PC-9 (cell line): ENCODE results near the gene TEC. TPM values are rescaled to one million over a fixed set of nuclear protein-coding genes. Genes with fewer than 3 reads are reported as not detected.
"Not testable (repeated sequence)": the region's sequence is repeated elsewhere in the genome, so short reads cannot be mapped to it uniquely, and the experiment has no call there.

ENCODE experiments used
- BruUV-seq: library from RNA; stranded (reverse); fragments of 400-500 nt; replicated peaks from 2 replicates; lab custom pipeline; 2021; lab: Mats Ljungman, UMichigan
- CTCF ChIA-PET: fragments of 300-600 bp; sonication (Branson Sonifier 250); formaldehyde crosslinking; loops from one replicate; lab custom pipeline; 2022; ENCODE audit warnings: antibody characterized with exemption; lab: Charles Lee
- POLR2A ChIA-PET: fragments of 300-600 bp; sonication (Branson Sonifier 250); formaldehyde crosslinking; loops from one replicate; lab custom pipeline; 2022; ENCODE audit warnings: antibody characterized with exemption; ENCODE audit not compliant: unreplicated experiment; lab: Charles Lee
- DNase-seq, 2 experiments: peaks; one replicate each; pipeline versions ENCODE4 v3.0.0 to v3.0.0-alpha.2; 2015 to 2022; ENCODE audit warnings: mixed read lengths in 1 of 2
- H2AFZ ChIP-seq: fragments of 200-600 bp; sonication (generic); 2 replicates; pipeline ENCODE4 v1.8.1; 2017; ENCODE audit warnings: antibody characterized with exemption
- H3F3A ChIP-seq: fragments of 200-600 bp; sonication (generic); 2 replicates; pipeline ENCODE4 v1.8.1; 2017; ENCODE audit warnings: antibody characterized with exemption, mild to moderate bottlenecking, low read depth; ENCODE audit not compliant: insufficient read depth
- H3K27ac ChIP-seq: fragments of 200-600 bp; sonication (generic); 2 replicates; pipeline ENCODE4 v1.6.1; 2016; ENCODE audit warnings: mixed run types
- H3K27me3 ChIP-seq: fragments of 200-600 bp; sonication (generic); 2 replicates; pipeline ENCODE4 v1.6.1; 2016; ENCODE audit warnings: low read depth, mixed run types; ENCODE audit not compliant: insufficient read depth
- H3K36me3 ChIP-seq: fragments of 200-600 bp; sonication (generic); 2 replicates; pipeline ENCODE4 v1.6.1; 2016; ENCODE audit warnings: low read depth, mixed run types
- H3K4me1 ChIP-seq: fragments of 200-600 bp; sonication (generic); replicated peaks from 2 replicates; pipeline ENCODE4 v1.6.1; 2016; ENCODE audit warnings: mixed run types; ENCODE audit not compliant: insufficient read depth
- H3K4me2 ChIP-seq: fragments of 200-600 bp; sonication (generic); 2 replicates; pipeline ENCODE4 v1.6.1; 2017; ENCODE audit warnings: mixed run types
- H3K4me3 ChIP-seq: fragments of 200-600 bp; sonication (generic); 2 replicates; pipeline ENCODE4 v1.6.1; 2016; ENCODE audit warnings: mixed run types
- H3K79me2 ChIP-seq: fragments of 200-600 bp; sonication (generic); 2 replicates; pipeline ENCODE4 v1.6.1; 2017; ENCODE audit warnings: low read depth, mixed run types
- H3K9me2 ChIP-seq: fragments of 200-600 bp; sonication (generic); 2 replicates; pipeline ENCODE4 v1.8.1; 2017; ENCODE audit warnings: mild to moderate bottlenecking; ENCODE audit not compliant: insufficient read depth
- H3K9me3 ChIP-seq: fragments of 200-600 bp; sonication (generic); 2 replicates; pipeline ENCODE4 v1.8.1; 2016; ENCODE audit warnings: low read depth; ENCODE audit not compliant: insufficient read depth
- H4K20me1 ChIP-seq: fragments of 200-600 bp; sonication (generic); 2 replicates; pipeline ENCODE4 v1.8.1; 2017; ENCODE audit not compliant: insufficient read depth
- CTCF ChIP-seq: fragments of 200-600 bp; sonication (generic); conservative IDR thresholded peaks from 2 replicates; pipeline ENCODE4 v1.6.1; 2017; ENCODE audit warnings: mixed run types, antibody characterized with exemption, mild to moderate bottlenecking, moderate library complexity
- EZH2 ChIP-seq: fragments of 200-600 bp; sonication (generic); IDR thresholded peaks from 2 replicates; pipeline ENCODE4 v1.8.0; 2017; ENCODE audit warnings: antibody characterized with exemption, low read depth
- intact Hi-C: fragments of 100-400 bp; cut with micrococcal nuclease; formaldehyde crosslinking; loops from one replicate; pipeline ENCODE4 v1.10.0; 2022; ENCODE audit not compliant: unreplicated experiment
- total RNA-seq: library from RNA; stranded (reverse); gene quantifications from 2 replicates; pipeline ENCODE4 v1.2.3, GENCODE V29; 2021

TEC gene
- total RNA-seq, 1 experiment from 2014 or later = 6.2 TPM

DNA sequence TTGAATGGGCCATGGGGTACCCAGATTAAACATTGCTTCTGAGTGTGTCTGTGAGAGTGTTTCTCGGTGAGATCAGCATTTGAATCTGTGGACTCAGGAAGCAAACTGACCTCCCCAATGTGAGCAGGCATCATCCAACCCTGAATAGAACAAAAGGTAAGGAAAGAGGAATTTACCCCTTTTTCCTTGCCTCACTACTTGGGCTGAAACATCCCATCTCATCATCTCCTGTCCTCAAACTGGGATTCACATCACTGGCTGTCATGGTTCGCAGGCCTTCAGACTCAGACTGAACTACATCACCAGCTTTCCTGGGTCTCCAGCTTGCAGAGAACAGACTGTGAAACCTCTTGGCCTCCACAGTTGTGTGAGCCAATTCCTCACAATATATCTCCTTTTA lies 47.1 kb downstream of the TEC start:
- CTCF ChIA-PET = no interaction called here
- TF ChIP-seq EZH2 = no peak
- no peak for TF ChIP-seq CTCF
- no peaks in the 10 kb centered on the region for H3K9me3 ChIP-seq
- POLR2A ChIA-PET = no interaction called here
- H2AFZ ChIP-seq = no peak overlapping the region
- H3K4me3 ChIP-seq = no peak overlapping the region
- H3K27me3 ChIP-seq = no peaks in the 10 kb centered on the region
- intact Hi-C loops = no loop called here
- no peaks in the 10 kb centered on the region for H3F3A ChIP-seq
- H3K27ac ChIP-seq = no peak overlapping the region
- no peaks in the 10 kb centered on the region for H3K9me2 ChIP-seq
- H3K36me3 ChIP-seq = no peaks in the 10 kb centered on the region
- no peaks in the 10 kb centered on the region for H3K79me2 ChIP-seq
- no peak for DNase-seq
- no TSS peak for BruUV-seq
- H3K4me1 ChIP-seq = peaks cover 16% of the 10 kb centered on the region
- H4K20me1 ChIP-seq = no peaks in the 10 kb centered on the region
- H3K4me2 ChIP-seq = no peak overlapping the region

GRCh38 chr4:48219430-48219829 lies 50.2 kb downstream of the TEC start:
- DNase-seq, CTCF ChIA-PET, POLR2A ChIA-PET, H3K36me3 ChIP-seq, H3K4me3 ChIP-seq, H2AFZ ChIP-seq, H4K20me1 ChIP-seq, H3K27ac ChIP-seq, BruUV-seq, H3K27me3 ChIP-seq, H3K4me2 ChIP-seq, H3F3A ChIP-seq, H3K9me3 ChIP-seq, H3K79me2 ChIP-seq, intact Hi-C loops, H3K9me2 ChIP-seq: not testable (repeated sequence)
- H3K4me1 ChIP-seq = peaks cover 13% of the 10 kb centered on the region

DNA sequence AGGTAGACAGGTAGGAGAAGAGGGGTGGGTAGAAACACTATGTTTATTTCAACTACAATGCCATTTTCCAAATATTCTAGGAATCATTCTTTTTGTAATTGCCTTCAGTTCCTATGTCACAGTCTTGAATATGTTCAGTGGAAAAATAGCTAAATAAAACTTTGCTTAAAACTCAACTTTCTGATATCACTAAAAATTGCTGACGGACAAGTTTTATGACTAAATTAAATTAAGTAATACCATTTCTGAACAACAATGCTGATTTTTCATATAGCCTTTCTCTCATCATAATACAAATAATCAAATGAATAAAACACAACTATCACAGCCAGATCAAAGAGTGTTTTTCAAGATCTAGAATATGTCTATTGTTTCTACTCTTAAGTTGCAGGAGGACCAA lies 53.1 kb downstream of the TEC start:
- no peaks in the 10 kb centered on the region for H3K9me3 ChIP-seq
- H3K27me3 ChIP-seq = no peaks in the 10 kb centered on the region
- CTCF ChIA-PET = no interaction called here
- no peak overlapping the region for H3K4me3 ChIP-seq
- no peak for DNase-seq
- H3K79me2 ChIP-seq = no peaks in the 10 kb centered on the region
- no peaks in the 10 kb centered on the region for H3K9me2 ChIP-seq
- H3K27ac ChIP-seq = no peak overlapping the region
- TF ChIP-seq CTCF (no peak), EZH2 (no peak)
- no peaks in the 10 kb centered on the region for H3K4me1 ChIP-seq
- no peak overlapping the region for H3K4me2 ChIP-seq
- H3F3A ChIP-seq = no peaks in the 10 kb centered on the region
- BruUV-seq = no TSS peak
- H3K36me3 ChIP-seq = no peaks in the 10 kb centered on the region
- intact Hi-C loops = no loop called here
- POLR2A ChIA-PET = no interaction called here
- no peaks in the 10 kb centered on the region for H4K20me1 ChIP-seq
- no peak overlapping the region for H2AFZ ChIP-seq

DNA sequence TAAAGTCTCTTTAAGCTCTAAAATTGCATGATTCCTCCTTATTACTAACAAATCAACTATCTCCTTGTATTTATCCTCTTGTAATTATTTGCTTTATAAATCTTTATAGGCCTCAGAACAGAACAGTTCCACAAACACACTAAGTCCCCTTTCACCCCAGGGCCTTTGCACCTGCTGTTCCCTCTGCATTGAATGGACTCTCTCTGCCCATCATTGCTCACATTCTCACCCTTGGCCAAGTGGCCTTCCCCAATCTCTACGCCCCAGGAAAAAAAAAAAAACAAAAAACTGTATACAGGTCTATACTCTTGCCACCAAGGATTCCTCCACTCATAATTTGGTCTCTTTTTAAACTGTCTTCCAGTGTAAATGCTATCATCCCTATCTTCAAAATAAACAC lies 53.7 kb downstream of the TEC start:
- Histone ChIP-seq H4K20me1 (no peaks in the 10 kb centered on the region), H3K9me3 (no peaks in the 10 kb centered on the region), H3F3A (no peaks in the 10 kb centered on the region), H3K4me1 (no peaks in the 10 kb centered on the region), H3K27ac (no peak overlapping the region), H3K36me3 (no peaks in the 10 kb centered on the region), H3K4me3 (no peak overlapping the region), H3K4me2 (no peak overlapping the region), H3K9me2 (no peaks in the 10 kb centered on the region), H3K27me3 (no peaks in the 10 kb centered on the region), H3K79me2 (no peaks in the 10 kb centered on the region), H2AFZ (no peak overlapping the region)
- CTCF ChIA-PET = no interaction called here
- no TSS peak for BruUV-seq
- no peak for DNase-seq
- intact Hi-C loops = no loop called here
- POLR2A ChIA-PET = no interaction called here
- no peak for TF ChIP-seq CTCF
- no peak for TF ChIP-seq EZH2
